Tibial nerve (tissue), 4 donors: ENCODE data around the gene PREX1. TPM values are rescaled to one million over a fixed set of nuclear protein-coding genes. Genes with fewer than 3 reads are reported as not detected.

Experiments used
- DNase-seq, 2 donors: peaks; one replicate each; pipeline ENCODE4 v3.0.0-alpha.2; 2019; ENCODE audit warnings: low spot score in 2 of 2
- H3K27ac ChIP-seq, 4 donors: fragments of 200-600 bp; sonication (generic) in 3 of 4; one replicate each; pipeline ENCODE4 v1.5.1; 2017 to 2019; ENCODE audit warnings: mild to moderate bottlenecking in 1 of 4
- H3K27me3 ChIP-seq, 2 donors: fragments of 200-600 bp; sonication (generic) in 1 of 2; one replicate each; pipeline versions ENCODE4 v1.5.1 to v1.6.0; 2017 to 2019
- H3K36me3 ChIP-seq, 3 donors: fragments of 200-600 bp; sonication (generic); one replicate each; pipeline ENCODE4 v1.5.1; 2018 to 2019
- H3K4me1 ChIP-seq, 4 donors: fragments of 200-600 bp; sonication (generic) in 3 of 4; one replicate each; pipeline ENCODE4 v1.5.1; 2017 to 2019
- H3K4me3 ChIP-seq, 4 donors: fragments of 200-600 bp; sonication (generic) in 3 of 4; one replicate each; pipeline ENCODE4 v1.5.1; 2017 to 2019; ENCODE audit warnings: mild to moderate bottlenecking in 1 of 4, moderate library complexity in 1 of 4
- H3K9me3 ChIP-seq, 4 donors: fragments of 200-600 bp; sonication (generic) in 3 of 4; one replicate each; pipeline ENCODE4 v1.5.1; 2017 to 2019
- EP300 ChIP-seq, 2 donors: sonication (generic); formaldehyde crosslinking; IDR thresholded peaks; one replicate each; pipeline ENCODE4 v1.6.1; 2017; ENCODE audit warnings: antibody characterized with exemption in 2 of 2, mild to moderate bottlenecking in 1 of 2
- POLR2A ChIP-seq, 2 donors: fragments of 450-650 bp; IDR thresholded peaks; one replicate each; pipeline ENCODE4 v1.6.1; 2017; ENCODE audit warnings: antibody characterized with exemption in 2 of 2, mild to moderate bottlenecking in 2 of 2, moderate library complexity in 2 of 2
- WGBS, 2 donors: methylation state at CpG; one replicate each; pipeline ENCODE4 v1.1.5; 2018; 5-methylcytosine and 5-hydroxymethylcytosine counted together
- total RNA-seq, 4 donors: library from RNA; depleted of rRNA; stranded (reverse); fragments of >200 nt; gene quantifications; one replicate each; pipeline ENCODE4 v1.1.0, GENCODE V29; 2016
- TF ChIP-seq, protein P1 (sequence below), 5 experiments: fragments of 200-600 bp in 3 of 5; fragments of 450-650 bp in 2 of 5; sonication (generic) in 3 of 5; IDR thresholded peaks; one replicate each; pipeline ENCODE4 v1.5.1; 2016 to 2019; ENCODE audit warnings: antibody characterized with exemption in 5 of 5, mild to moderate bottlenecking in 3 of 5, moderate library complexity in 2 of 5

PREX1 gene
- total RNA-seq, 4 donors from 2014 or later, result 30.1 to 50.7 (median 32.5) TPM

DNA sequence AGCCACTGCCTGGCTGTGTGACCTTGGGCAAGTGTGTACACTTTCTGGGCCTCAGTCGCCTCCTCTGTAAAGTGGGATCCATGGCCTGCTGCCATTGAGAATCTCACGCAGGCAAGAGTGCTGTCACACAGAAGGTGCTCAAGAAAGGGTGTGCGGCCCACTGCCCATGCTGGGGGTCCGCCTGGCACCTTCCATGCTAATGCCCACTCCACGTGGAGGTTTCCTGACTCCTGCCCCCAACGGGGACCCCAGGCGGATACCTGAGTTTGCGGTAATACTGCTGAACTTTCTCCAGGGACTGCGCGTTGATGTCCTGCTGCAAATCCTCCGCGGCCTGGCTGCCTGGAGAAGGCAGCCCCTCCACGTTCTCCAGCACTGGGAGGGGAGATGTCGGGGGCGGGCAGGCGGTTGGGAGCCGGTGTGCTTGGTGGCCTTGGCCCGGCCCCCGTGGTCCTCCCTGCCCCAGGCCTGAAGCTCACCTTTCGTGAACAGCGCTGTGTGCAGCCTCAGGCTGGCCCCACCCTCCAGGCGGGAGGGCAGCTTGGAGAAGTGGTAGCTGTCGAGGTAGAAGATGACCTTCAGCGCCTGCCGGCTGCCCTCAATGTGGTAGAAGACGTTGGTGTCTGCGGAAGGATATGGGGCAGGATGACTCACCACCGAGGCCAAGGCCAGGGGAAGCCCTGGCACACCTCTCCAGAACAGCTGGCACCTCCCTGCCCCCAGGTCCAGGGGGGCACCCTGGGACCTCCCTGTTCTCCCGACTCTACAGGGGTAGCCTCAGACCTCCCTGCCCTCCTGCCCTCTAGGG lies 195.6 kb downstream of the PREX1 start:
- TF ChIP-seq EP300 (IDR thresholded peaks at IDR 0.05) (no peak), POLR2A (IDR thresholded peaks at IDR 0.05) (no peak)
- TF ChIP-seq, protein P1, sequence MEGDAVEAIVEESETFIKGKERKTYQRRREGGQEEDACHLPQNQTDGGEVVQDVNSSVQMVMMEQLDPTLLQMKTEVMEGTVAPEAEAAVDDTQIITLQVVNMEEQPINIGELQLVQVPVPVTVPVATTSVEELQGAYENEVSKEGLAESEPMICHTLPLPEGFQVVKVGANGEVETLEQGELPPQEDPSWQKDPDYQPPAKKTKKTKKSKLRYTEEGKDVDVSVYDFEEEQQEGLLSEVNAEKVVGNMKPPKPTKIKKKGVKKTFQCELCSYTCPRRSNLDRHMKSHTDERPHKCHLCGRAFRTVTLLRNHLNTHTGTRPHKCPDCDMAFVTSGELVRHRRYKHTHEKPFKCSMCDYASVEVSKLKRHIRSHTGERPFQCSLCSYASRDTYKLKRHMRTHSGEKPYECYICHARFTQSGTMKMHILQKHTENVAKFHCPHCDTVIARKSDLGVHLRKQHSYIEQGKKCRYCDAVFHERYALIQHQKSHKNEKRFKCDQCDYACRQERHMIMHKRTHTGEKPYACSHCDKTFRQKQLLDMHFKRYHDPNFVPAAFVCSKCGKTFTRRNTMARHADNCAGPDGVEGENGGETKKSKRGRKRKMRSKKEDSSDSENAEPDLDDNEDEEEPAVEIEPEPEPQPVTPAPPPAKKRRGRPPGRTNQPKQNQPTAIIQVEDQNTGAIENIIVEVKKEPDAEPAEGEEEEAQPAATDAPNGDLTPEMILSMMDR (IDR thresholded peaks at IDR 0.05), result no peak
- WGBS, 2 donors, result 88 to 90% methylated on average over 20 to 29 of the region's 29 CpGs
- Histone ChIP-seq H3K4me3 (no peak overlapping the region), H3K27ac (no peak overlapping the region), H3K9me3 (no peaks in the 10 kb centered on the region), H3K4me1 (no peaks in the 10 kb centered on the region), H3K36me3 (peaks cover 0 to 97% (median 14%) of the 10 kb centered on the region in 3 donors), H3K27me3 (no peaks in the 10 kb centered on the region)
- DNase-seq, result no peak

DNA sequence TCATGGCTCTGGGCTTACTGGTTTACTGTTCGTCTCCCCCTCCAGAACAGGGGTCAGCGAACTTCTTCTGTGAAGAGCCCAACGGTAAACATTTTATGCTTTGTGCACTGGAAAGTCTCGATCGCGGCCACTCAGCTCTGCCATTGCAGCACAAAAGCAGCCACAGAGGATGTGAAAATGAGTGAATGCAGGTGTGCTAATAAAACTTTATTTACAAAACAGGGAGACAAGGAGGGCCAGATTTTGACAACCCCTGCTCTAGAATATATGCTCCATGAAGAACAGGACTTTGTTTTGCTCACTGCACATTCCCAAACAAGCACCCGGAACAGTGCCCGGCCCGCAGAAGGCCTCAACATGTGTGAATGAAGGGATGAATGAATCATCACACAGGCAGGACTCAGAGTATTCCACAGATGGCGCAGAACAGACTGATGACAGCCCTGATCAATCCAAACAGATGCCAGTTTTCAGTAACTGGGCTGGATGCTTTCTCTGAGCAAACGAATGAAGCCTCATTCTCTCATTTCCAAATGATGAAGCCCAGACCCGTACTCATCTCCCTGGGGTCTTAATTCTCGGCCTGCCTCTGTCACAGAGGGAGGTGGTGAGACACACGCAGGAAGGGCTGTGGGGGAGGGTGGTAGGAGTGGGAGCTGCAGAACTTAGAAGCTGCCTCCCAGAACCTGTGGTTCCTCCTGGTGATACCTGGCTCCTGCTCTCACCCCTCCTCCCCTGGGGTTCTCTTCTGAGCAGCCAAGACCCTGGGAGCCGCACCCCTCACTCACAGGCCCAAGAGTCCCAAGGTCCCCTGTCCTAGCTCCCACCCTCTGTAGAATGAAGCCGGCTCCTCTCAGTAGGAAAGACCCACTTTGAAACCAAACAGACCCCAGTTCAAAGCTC lies 196.4 kb downstream of the PREX1 start:
- H3K4me3 ChIP-seq, result no peak overlapping the region
- no peaks in the 10 kb centered on the region for H3K27me3 ChIP-seq
- no peak overlapping the region for H3K27ac ChIP-seq
- WGBS, 2 donors, result 89 to 90% methylated on average over 16 of the region's 16 CpGs
- H3K4me1 ChIP-seq, result no peaks in the 10 kb centered on the region
- H3K9me3 ChIP-seq, result no peaks in the 10 kb centered on the region
- H3K36me3 ChIP-seq, result peaks cover 0 to 98% (median 19%) of the 10 kb centered on the region in 3 donors
- TF ChIP-seq EP300 (IDR thresholded peaks at IDR 0.05) (no peak), POLR2A (IDR thresholded peaks at IDR 0.05) (no peak)
- TF ChIP-seq, protein P1 (IDR thresholded peaks at IDR 0.05), result no peak
- no peak for DNase-seq

DNA sequence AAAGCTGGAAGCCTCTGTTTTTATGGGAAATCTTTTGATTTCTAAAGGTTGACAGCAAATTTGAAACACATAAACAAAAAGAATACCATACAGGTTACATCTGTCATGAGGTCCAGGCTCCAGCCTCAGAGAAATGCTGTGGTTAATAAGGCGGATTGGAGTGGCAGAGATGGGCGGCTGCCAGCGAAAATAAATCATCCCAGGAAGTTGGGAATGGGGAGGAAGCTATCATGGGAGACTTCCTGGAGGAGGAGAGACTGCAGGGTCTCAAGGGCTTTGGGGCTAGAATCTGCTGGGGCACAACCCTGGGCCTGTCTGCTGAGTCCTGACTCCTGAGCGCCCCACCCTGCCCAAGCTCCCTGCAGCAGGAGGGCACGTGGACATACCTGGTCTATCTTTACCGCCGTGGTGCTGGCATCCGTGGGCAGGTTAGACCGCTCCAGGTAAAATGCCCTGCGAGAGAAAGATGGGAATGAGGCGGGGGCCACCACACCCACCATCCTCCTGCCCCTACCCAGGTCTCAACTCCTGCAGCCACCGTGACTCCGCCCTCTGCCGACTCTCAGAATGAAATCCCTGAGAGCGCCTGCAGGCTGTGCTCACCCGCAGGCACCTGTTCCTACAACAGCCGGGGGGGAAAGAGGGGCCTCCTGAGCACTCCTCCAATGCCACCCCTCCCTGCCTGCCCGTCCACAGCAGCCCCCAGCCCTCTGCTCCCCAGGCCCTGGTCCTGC lies 197.3 kb downstream of the PREX1 start:
- Histone ChIP-seq H3K36me3 (peaks cover 0 to 98% (median 22%) of the 10 kb centered on the region in 3 donors), H3K4me3 (no peak overlapping the region), H3K27ac (no peak overlapping the region), H3K4me1 (no peaks in the 10 kb centered on the region), H3K27me3 (no peaks in the 10 kb centered on the region), H3K9me3 (no peaks in the 10 kb centered on the region)
- no peak for DNase-seq
- TF ChIP-seq, protein P1 (IDR thresholded peaks at IDR 0.05), result no peak
- TF ChIP-seq POLR2A (IDR thresholded peaks at IDR 0.05) (no peak), EP300 (IDR thresholded peaks at IDR 0.05) (no peak)
- 88 to 89% methylated on average over 18 of the region's 18 CpGs for WGBS, 2 donors

DNA sequence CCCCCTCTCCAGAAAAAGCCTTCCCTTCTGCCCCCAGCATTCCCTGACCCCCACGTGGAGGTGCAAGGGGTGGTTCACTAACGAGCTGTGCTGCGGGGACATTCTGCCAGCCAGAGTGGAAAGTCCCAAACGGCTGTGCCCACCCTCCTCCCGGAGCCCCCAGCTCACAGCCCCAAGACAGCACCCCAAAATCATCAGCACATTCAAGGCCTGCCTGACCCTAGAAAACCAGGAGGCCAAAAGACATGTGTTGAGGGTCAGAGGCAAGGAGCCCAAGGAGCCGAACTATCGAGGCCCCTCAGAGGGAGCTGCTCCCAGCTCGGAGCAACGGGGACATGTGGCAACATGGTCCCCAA lies 197.9 kb downstream of the PREX1 start:
- TF ChIP-seq, protein P1 (IDR thresholded peaks at IDR 0.05), result no peak
- no peak for TF ChIP-seq EP300 (IDR thresholded peaks at IDR 0.05)
- TF ChIP-seq POLR2A (IDR thresholded peaks at IDR 0.05), result no peak
- Histone ChIP-seq H3K27me3 (no peaks in the 10 kb centered on the region), H3K36me3 (peaks cover 0 to 98% (median 27%) of the 10 kb centered on the region in 3 donors), H3K9me3 (no peaks in the 10 kb centered on the region), H3K27ac (no peak overlapping the region), H3K4me3 (no peak overlapping the region), H3K4me1 (no peaks in the 10 kb centered on the region)
- 83 to 87% methylated on average over 9 of the region's 9 CpGs for WGBS, 2 donors
- DNase-seq, result no peak
